Fibroblast of villous mesenchyme (primary cell): ENCODE measurements around the gene SDHAF2. TPM values are rescaled to one million over a fixed set of nuclear protein-coding genes. Genes with fewer than 3 reads are reported as not detected.
"Not testable (repeated sequence)": the region's sequence is repeated elsewhere in the genome, so short reads cannot be mapped to it uniquely, and the experiment has no call there.

ENCODE experiments used
- DNase-seq: peaks from one replicate; pipeline ENCODE4 v3.0.0-alpha.2; 2010; ENCODE audit warnings: low read depth
- H3K4me3 ChIP-seq: 2 replicates; pipeline ENCODE4 v1.5.1; 2011; ENCODE audit warnings: low read depth, mild to moderate bottlenecking, low read length
- CTCF ChIP-seq: IDR thresholded peaks from 2 replicates; pipeline ENCODE4 v1.5.1; 2012; ENCODE audit warnings: low read depth, mild to moderate bottlenecking, low read length; ENCODE audit not compliant: insufficient read depth
- total RNA-seq: library from RNA; depleted of rRNA; stranded (reverse); fragments of >200 nt; gene quantifications from 2 replicates; pipeline ENCODE4 v1.2.3, GENCODE V29; 2012

SDHAF2 gene
- total RNA-seq, 1 donor, result 37.6 TPM

- H3K4me3 ChIP-seq, result no peak overlapping the region
- TF ChIP-seq CTCF, result no peak
- no peak for DNase-seq
Observed at GRCh38 chr11:61422226-61422625, 7.7 kb upstream of the SDHAF2 start.

GRCh38 chr11:61425367-61426131, 4.4 kb upstream of the SDHAF2 start:
- no peak for DNase-seq
- TF ChIP-seq CTCF, result no peak
- H3K4me3 ChIP-seq, result no peak overlapping the region

- peak overlapping the region; percentile 96 for H3K4me3 ChIP-seq
- no peak for TF ChIP-seq CTCF
- DNase-seq, result peak; percentile 80
Observed at GRCh38 chr11:61429346-61429690, 606 bp upstream of the SDHAF2 start.

GRCh38 chr11:61430839-61431238, 915 bp downstream of the SDHAF2 start:
- not testable (repeated sequence) for DNase-seq
- H3K4me3 ChIP-seq, result peak overlapping the region; percentile 96

GRCh38 chr11:61437496-61437895, 7.6 kb downstream of the SDHAF2 start:
- DNase-seq, result no peak
- no peak for TF ChIP-seq CTCF
- H3K4me3 ChIP-seq, result no peak overlapping the region

GRCh38 chr11:61439615-61440014, 9.7 kb downstream of the SDHAF2 start:
- TF ChIP-seq CTCF, result no peak
- no peak overlapping the region for H3K4me3 ChIP-seq
- DNase-seq, result no peak

- no peak overlapping the region for H3K4me3 ChIP-seq
- no peak for TF ChIP-seq CTCF
- DNase-seq, result peak; percentile 24
Observed at GRCh38 chr11:61442616-61443015, 12.7 kb downstream of the SDHAF2 start.
